HEK293 (cell line): ENCODE measurements around the gene BRD8.

ENCODE experiments used
- CTCF ChIA-PET: fragments of 350-600 bp; formaldehyde crosslinking; extraction: SDS; loops from one replicate; lab custom pipeline; 2021; ENCODE audit warnings: antibody characterized with exemption; lab: Yijun Ruan, JAX
- POLR2A ChIA-PET: fragments of 300-600 bp; formaldehyde crosslinking; extraction: SDS; loops from one replicate; lab custom pipeline; 2020; ENCODE audit warnings: antibody characterized with exemption, inconsistent platforms; lab: Yijun Ruan, JAX
- H3K27ac ChIP-seq: fragments of 200-500 bp; sonication (Bioruptor generic); 2 replicates; pipeline ENCODE4 v1.5.1; 2014; ENCODE audit warnings: low read depth, low read length, control low read depth, inconsistent platforms; ENCODE audit errors: extremely low read depth
- H3K36me3 ChIP-seq, 2 experiments: fragments of 200-500 bp in 1 of 2; sonication (Bioruptor generic) in 1 of 2; 1 replicate in 1 of 2; 2 replicates in 1 of 2; pipeline ENCODE4 v1.5.1; 2014 to 2017; ENCODE audit warnings: inconsistent platforms in 2 of 2, low read length in 2 of 2; ENCODE audit not compliant: control insufficient read depth in 2 of 2, insufficient read depth in 1 of 2
- H3K4me1 ChIP-seq: fragments of 200-500 bp; sonication (Bioruptor generic); 2 replicates; pipeline ENCODE4 v1.5.1; 2014; ENCODE audit warnings: mild to moderate bottlenecking, low read length, inconsistent platforms; ENCODE audit not compliant: control insufficient read depth, insufficient read depth
- H3K4me3 ChIP-seq: 2 replicates; pipeline ENCODE4 v1.5.1; 2011; ENCODE audit warnings: low read depth, mild to moderate bottlenecking, control low read depth, low read length, moderate library complexity
- H3K9me3 ChIP-seq: fragments of 200-500 bp; sonication (Bioruptor generic); 2 replicates; pipeline ENCODE4 v1.5.1; 2014; ENCODE audit warnings: low read depth, low read length, inconsistent platforms; ENCODE audit not compliant: control insufficient read depth, insufficient read depth
- GLIS2 ChIP-seq: fragments of 450-650 bp; formaldehyde crosslinking; IDR thresholded peaks from 2 replicates; pipeline ENCODE4 v1.5.1; 2016; ENCODE audit warnings: missing biosample characterization, missing genetic modification characterization
- PRDM1 ChIP-seq: fragments of 450-650 bp; formaldehyde crosslinking; IDR thresholded peaks from 2 replicates; pipeline ENCODE4; 2016; ENCODE audit warnings: missing biosample characterization, missing genetic modification characterization
- REPIN1 ChIP-seq: fragments of 450-650 bp; formaldehyde crosslinking; IDR thresholded peaks from 2 replicates; pipeline ENCODE4 v1.5.1; 2017; ENCODE audit warnings: missing biosample characterization, missing genetic modification characterization, low read depth
- ZBTB10 ChIP-seq: fragments of 450-650 bp; formaldehyde crosslinking; IDR thresholded peaks from 2 replicates; pipeline ENCODE4 v1.5.1; 2016; ENCODE audit warnings: missing biosample characterization, missing genetic modification characterization
- ZBTB17 ChIP-seq: fragments of 450-650 bp; formaldehyde crosslinking; IDR thresholded peaks from 2 replicates; pipeline ENCODE4 v1.5.1; 2016; ENCODE audit warnings: missing biosample characterization, missing genetic modification characterization
- ZBTB26 ChIP-seq: fragments of 450-650 bp; formaldehyde crosslinking; optimal IDR thresholded peaks from 2 replicates; pipeline ENCODE3; 2016; ENCODE audit warnings: missing biosample characterization, mild to moderate bottlenecking, missing genetic modification characterization
- ZNF157 ChIP-seq: fragments of 450-650 bp; formaldehyde crosslinking; IDR thresholded peaks from 2 replicates; pipeline ENCODE4 v1.5.1; 2016; ENCODE audit warnings: missing biosample characterization, missing genetic modification characterization
- ZNF169 ChIP-seq: fragments of 450-650 bp; formaldehyde crosslinking; IDR thresholded peaks from 2 replicates; pipeline ENCODE4 v1.5.1; 2016; ENCODE audit warnings: missing biosample characterization, missing genetic modification characterization
- ZNF24 ChIP-seq: fragments of 450-650 bp; formaldehyde crosslinking; IDR thresholded peaks from 2 replicates; pipeline ENCODE4 v1.5.1; 2016; ENCODE audit warnings: missing biosample characterization, missing genetic modification characterization
- ZNF280D ChIP-seq: fragments of 450-650 bp; formaldehyde crosslinking; IDR thresholded peaks from 2 replicates; pipeline ENCODE4 v1.5.1; 2016; ENCODE audit warnings: missing biosample characterization, missing genetic modification characterization
- ZNF362 ChIP-seq: fragments of 450-650 bp; formaldehyde crosslinking; IDR thresholded peaks from 2 replicates; pipeline ENCODE4 v1.5.1; 2016; ENCODE audit warnings: missing biosample characterization, missing genetic modification characterization
- ZNF391 ChIP-seq: fragments of 450-650 bp; formaldehyde crosslinking; IDR thresholded peaks from 2 replicates; pipeline ENCODE4 v1.5.1; 2016; ENCODE audit warnings: low read depth, missing biosample characterization, missing genetic modification characterization, borderline replicate concordance
- ZNF610 ChIP-seq: fragments of 450-650 bp; formaldehyde crosslinking; IDR thresholded peaks from 2 replicates; pipeline ENCODE4 v1.5.1; 2016; ENCODE audit warnings: missing biosample characterization, missing genetic modification characterization, borderline replicate concordance
- ZNF626 ChIP-seq: fragments of 450-650 bp; sonication (Bioruptor Pico); formaldehyde crosslinking; IDR thresholded peaks from 2 replicates; pipeline ENCODE4 v1.5.1; 2018; ENCODE audit warnings: missing biosample characterization, missing genetic modification characterization, inconsistent platforms
- ZNF629 ChIP-seq: fragments of 450-650 bp; formaldehyde crosslinking; IDR thresholded peaks from 2 replicates; pipeline ENCODE4 v1.5.1; 2017; ENCODE audit warnings: missing biosample characterization, missing genetic modification characterization
- ZXDB ChIP-seq: fragments of 450-650 bp; formaldehyde crosslinking; IDR thresholded peaks from 2 replicates; pipeline ENCODE4 v1.5.1; 2016; ENCODE audit warnings: missing biosample characterization, missing genetic modification characterization

The BRD8 gene

GRCh38 chr5:138096363-138096762 is 82.1 kb downstream of the BRD8 start (continued):
- TF ChIP-seq ZBTB26 (tag by site-specific recombination), result no peak
- no peak for TF ChIP-seq ZNF362 (tag by site-specific recombination)
- TF ChIP-seq, all 188 proteins: peak for 0

- Histone ChIP-seq H3K9me3 (no peaks in the 10 kb centered on the region), H3K36me3 (no peaks in the 10 kb centered on the region), H3K27ac (no peak overlapping the region), H3K4me3 (no peak overlapping the region), H3K4me1 (no peaks in the 10 kb centered on the region)
- POLR2A ChIA-PET, result no interaction called here
- TF ChIP-seq ZNF157 (tag by site-specific recombination), result no peak
- no peak for TF ChIP-seq ZNF391 (tag by site-specific recombination)
- no peak for TF ChIP-seq ZXDB (tag by site-specific recombination)
- TF ChIP-seq ZNF626, result no peak
- TF ChIP-seq PRDM1 (tag by site-specific recombination), result 0 out of 2 replicates have a peak, but pooled peaks have one; percentile 28
- CTCF ChIA-PET, result interaction anchor here (0.7 kb wide), 1 partner anchor 18 kb away, joined by 3 read pairs; no protein-coding TSS in a partner anchor
These were observed 83.1 kb downstream of the BRD8 start for GRCh38 chr5:138095100-138095907.

GRCh38 chr5:138093036-138093435 is 85.4 kb downstream of the BRD8 start:
- Histone ChIP-seq H3K4me1 (no peaks in the 10 kb centered on the region), H3K4me3 (no peak overlapping the region), H3K27ac (no peak overlapping the region), H3K36me3 (no peaks in the 10 kb centered on the region), H3K9me3 (no peaks in the 10 kb centered on the region)
- CTCF ChIA-PET, result interaction anchor here (0.9 to 1.5 kb wide), 2 partner anchors 23 to 463 kb away, joined by 4 read pairs; no protein-coding TSS in a partner anchor
- TF ChIP-seq ZBTB26 (tag by site-specific recombination) (no peak), ZNF280D (tag by site-specific recombination) (no peak)
- POLR2A ChIA-PET, result no interaction called here

GRCh38 chr5:138092301-138092700 is 86.1 kb downstream of the BRD8 start:
- Histone ChIP-seq H3K4me3 (no peak overlapping the region), H3K36me3 (no peaks in the 10 kb centered on the region), H3K4me1 (no peaks in the 10 kb centered on the region), H3K9me3 (no peaks in the 10 kb centered on the region), H3K27ac (no peak overlapping the region)
- ChIA-PET POLR2A (no interaction called here), CTCF (interaction anchor here (0.8 to 5.3 kb wide), 3 partner anchors 15 to 463 kb away, joined by 3 to 48 read pairs (median 4); no protein-coding TSS in a partner anchor)
- TF ChIP-seq ZNF610, result no peak
- no peak for TF ChIP-seq ZNF629
- TF ChIP-seq GLIS2 (tag by site-specific recombination), result no peak
- no peak for TF ChIP-seq ZBTB10 (tag by site-specific recombination)
- TF ChIP-seq ZBTB17 (tag by site-specific recombination), result no peak
- TF ChIP-seq REPIN1 (tag by site-specific recombination), result no peak
- no peak for TF ChIP-seq ZNF24 (tag by site-specific recombination)
- no peak for TF ChIP-seq ZNF169 (tag by site-specific recombination)
